Midbrain (tissue), 1 donor: Measurements from ENCODE around the gene CERS6.
A peak's percentile ranks its signal among the peaks of the same experiment; 100 is the strongest.

ENCODE experiments used
- DNase-seq: peaks from one replicate; lab custom pipeline; 2025; lab: John Stamatoyannopoulos, UW

The CERS6 gene

GRCh38 chr2:168703926-168704325 is 247.9 kb downstream of the CERS6 start:
- DNase-seq: peak; percentile 34

DNA sequence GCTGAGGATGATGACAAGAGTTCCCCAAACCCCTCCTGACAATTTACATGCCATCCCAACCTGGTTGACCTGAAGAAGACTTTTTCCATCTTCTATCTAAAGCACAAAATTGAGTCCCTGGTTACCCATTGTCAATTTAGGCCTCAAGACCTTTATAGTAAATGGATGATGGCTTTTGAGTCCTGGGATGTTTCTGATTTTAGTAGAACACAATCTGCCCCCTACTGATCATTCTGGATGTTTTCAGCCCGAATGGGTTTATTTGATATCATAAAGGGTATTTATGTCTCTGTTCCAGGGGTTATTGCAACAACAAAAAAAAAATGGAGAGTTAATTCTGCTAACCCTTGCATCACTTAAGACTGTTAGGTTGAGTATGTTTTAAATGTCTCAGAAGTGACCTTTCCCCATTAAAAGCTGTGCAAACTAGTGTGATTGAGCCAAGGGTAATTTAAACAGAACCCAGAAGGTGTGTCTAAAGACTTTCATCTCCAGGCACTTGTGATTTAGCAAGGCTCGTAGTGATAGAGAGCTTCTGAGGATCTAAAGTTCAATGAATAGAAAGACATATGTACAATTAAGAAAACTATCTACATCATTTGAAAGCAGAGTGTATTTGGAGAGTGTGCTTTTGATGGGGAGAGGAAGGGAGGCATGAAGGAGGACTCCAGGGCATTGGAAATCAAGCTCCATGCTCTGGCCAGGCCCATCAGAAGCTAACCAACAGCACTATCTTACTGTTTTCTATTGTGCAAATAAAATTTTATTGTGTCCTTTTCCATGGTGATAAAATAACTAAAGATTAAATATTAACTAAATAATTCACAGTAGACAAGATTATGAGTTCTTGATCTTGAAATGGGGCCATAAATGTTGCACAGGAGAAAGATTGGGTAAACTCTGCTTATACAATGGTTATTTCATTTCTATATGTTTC is 249.7 kb downstream of the CERS6 start:
- DNase-seq: peak; percentile 31

DNA sequence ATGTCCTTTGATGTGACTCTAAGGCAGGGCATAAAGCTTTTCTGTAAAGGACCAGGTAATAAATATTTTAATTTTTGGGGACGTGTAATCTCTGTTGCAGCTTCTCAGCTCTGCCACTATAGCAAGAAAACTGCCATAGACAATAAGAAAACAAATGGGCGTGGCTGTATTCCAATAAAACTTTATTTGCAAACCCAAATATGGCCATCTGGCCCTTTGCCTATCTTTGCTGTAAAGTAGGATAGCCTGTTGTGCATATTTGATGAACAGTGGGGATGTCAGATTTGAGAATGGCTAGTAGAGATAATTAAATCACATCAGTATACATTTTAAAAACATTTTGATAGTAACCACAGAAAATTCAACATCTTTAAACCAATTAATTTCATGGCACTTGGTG is 250.7 kb downstream of the CERS6 start:
- DNase-seq: no peak

GRCh38 chr2:168708080-168708479 is 252.0 kb downstream of the CERS6 start:
- no peak for DNase-seq

DNA sequence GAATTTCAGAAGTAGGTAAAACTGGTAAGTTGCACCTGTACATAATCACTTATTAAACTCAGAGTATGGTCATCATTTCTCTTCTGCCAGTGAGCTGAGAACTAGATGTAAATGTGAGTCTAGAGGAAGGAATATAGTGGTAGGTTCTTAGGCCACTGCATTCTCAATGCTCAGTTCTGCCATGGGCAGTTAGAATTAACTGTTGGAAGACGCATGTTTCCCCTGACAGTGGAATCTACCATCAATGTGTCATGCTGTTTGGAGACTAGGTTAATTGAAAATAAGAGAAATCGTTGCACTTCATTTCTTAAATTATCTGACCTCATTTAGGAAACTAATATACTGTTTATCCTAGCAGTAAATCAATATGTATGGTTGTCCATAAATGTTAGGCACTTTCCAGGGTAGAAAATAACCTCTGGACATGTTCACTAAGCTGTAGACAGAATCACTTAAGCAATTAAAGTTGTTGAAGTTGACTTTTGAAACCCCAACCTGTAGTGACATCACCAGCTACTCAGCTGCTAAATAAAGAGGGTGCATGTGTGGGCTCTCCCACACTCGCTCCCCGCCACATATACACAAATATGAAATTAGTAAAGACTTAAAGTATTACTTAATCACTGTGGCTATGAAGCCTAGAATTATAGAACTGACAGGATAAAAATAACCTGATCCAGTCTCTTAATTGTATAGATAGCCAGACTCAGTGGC is 254.8 kb downstream of the CERS6 start:
- no peak for DNase-seq

DNA sequence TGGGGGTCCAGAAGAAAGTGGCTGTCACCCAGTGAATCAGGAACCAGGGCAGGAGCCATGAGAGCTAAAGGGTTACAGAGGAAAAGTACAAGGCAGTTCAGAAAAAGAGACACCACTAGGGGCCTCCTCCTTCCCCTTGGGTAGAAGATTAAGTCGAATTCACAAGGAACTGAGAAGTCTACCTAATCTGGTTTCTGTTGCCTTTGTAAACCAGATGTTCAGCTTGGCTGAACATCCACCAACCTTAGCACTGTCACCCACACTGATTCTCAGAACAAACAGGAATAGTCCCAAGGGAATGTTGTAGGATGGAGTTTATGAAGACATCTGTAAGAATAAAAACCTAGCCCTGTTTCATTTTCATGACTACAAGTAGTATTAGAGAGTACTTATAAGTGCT is 256.0 kb downstream of the CERS6 start:
- no peak for DNase-seq

- no peak for DNase-seq
Observed at GRCh38 chr2:168713325-168713724, 257.3 kb downstream of the CERS6 start.

DNA sequence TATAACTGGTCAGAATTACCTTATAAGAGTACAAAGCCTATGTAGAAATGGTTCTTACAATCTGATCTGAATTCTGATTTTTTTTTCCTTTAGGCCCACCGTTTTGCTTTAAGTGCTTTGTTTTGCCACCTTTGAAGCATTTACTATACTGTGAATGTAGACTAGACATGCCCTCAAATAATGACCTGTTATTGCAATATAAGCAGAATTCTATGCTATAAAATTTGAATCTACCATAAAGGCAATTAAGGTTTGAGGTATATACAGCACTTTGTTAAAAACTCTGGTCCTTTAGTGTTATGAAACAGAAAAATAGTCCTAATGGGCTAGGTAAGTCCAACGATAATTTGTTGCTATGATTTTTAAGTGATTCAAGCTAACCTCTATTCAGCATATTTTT is 259.8 kb downstream of the CERS6 start:
- DNase-seq: no peak

DNA sequence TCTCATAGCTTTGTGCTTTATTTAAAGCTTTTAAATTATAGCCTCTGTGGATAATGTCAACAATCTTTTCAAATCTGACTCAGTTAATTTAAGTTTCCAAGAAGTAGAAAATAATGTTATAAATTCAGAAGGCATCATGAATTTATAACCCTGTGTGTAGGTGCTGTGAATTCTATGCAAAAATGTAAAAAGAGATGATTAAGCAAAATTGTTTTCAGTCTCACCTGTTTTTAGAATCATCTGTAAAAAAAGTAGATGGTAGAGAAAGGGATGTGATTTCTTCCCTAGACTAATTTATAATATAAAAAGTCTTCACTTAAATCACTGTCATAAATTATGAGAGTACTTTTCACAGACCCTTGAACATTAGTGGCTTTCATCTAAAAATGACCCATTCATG is 260.8 kb downstream of the CERS6 start:
- DNase-seq: no peak

GRCh38 chr2:168717790-168718502 is 261.9 kb downstream of the CERS6 start:
- DNase-seq: no peak

- no peak for DNase-seq
Observed at GRCh38 chr2:168718622-168719021, 262.6 kb downstream of the CERS6 start.

DNA sequence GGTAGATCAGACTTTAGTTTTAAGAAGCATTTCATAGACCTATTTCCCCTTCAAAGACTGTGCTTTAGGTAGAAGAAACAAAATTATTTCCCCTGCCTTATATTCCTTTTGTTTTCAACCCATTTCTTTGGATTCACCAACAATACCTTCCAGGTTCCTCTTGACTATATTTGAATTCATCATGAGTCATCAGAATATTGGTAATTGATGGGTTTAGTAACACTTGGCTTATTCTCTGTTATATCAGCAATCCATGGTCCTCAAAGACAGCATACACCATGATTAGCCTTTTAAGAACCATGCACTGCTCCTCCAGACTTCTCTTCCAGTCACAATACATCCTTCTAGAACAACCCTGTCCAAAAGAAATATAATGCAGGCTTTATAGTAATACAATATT is 263.4 kb downstream of the CERS6 start:
- DNase-seq: no peak

- no peak for DNase-seq
Observed at GRCh38 chr2:168722592-168722991, 266.5 kb downstream of the CERS6 start.

DNA sequence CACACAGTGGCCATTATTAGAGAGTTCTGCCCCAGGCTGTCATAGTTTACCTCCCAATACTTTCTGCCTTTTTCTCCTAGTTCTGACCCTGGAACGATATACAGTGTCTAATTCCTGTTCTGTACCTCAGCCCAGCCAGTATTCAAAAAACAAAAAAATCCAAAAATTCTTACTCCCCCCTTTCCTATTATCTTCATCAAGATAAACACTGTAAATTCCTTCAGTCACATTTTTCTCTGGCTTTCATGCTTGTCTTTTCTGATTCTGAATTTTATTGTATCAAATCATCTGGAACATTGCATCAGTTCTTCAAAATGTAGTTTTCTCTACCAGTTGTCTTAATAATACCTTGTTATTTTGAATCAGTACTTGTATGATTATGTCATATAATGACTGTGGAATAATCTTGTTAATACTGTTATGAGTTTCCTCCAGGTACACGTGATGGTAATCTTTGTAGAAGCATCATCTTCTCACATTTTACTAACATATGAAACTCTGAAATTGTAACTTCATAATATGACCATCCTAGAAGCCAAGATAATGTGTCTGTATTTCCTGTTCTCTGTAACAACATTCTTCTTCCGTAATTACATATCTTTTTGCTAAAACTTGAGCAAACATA is 267.3 kb downstream of the CERS6 start:
- DNase-seq: no peak

- DNase-seq: no peak
Observed at GRCh38 chr2:168726375-168726774, 270.3 kb downstream of the CERS6 start.

GRCh38 chr2:168727904-168728470 is 271.9 kb downstream of the CERS6 start:
- DNase-seq: no peak

GRCh38 chr2:168729455-168729854 is 273.4 kb downstream of the CERS6 start:
- no peak for DNase-seq

DNA sequence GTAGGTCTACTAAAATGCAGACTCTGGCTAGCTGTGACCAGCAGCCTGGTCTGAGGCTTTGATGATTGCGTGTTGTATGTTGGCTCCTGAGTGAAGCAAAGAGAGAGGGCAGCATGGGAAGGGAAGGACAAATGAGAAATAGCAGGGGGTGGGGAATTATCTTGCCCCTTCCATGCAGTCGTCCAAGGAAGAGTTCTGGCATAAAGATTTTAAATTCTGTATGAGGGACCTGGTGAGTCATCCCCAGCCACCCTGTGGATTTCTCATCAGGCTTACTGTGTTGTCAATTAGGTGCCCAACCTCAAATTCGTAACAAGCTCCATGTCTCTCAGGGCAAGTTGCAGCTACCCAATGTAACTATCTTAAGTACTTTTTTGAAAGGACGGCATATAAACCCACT is 274.3 kb downstream of the CERS6 start:
- DNase-seq: no peak

- DNase-seq: no peak
Observed at GRCh38 chr2:168731002-168731401, 274.9 kb downstream of the CERS6 start.

DNA sequence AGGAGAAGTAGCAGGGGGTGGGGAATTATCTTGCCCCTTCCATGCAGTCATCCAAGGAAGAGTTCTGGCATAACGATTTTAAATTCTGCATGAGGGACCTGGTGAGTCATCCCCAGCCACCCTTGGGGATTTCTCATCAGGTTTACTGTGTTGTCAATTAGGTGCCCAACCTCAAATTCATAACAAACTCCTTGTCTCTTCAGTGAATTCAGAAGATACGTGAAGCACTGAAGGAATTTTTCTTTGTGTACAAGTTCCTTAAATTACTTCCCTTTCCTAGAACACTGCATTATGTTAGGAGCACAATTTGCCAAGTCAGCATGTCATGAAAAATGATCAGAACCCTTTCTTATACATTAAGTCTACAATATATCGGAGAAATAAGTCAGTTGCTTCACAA is 275.5 kb downstream of the CERS6 start:
- DNase-seq: no peak

GRCh38 chr2:168732100-168732499 is 276.0 kb downstream of the CERS6 start:
- no peak for DNase-seq

DNA sequence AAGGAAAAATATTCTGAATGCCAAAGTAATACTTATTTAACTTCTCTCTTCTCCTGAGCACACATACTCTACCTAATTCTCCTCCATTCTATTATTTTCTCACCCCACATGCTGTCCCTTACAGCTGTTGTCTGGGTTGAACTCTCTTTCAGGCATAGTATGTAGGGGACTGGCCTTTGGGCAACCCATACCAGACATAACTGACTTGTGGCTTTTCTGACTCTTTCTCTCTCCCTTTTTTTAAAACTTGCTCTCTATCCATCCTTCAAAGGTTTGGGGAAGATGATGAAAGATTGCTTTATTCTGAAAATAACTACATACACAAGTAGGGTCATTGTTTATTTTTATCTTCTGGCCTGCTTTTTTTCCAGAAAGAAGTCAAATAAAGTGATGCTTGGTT is 276.4 kb downstream of the CERS6 start:
- no peak for DNase-seq
